Thyroid gland (tissue), 4 donors: ENCODE data around the gene CA6.

Source experiments
- CTCF ChIP-seq, 6 experiments: fragments of 200-600 bp in 3 of 6; fragments of 450-650 bp in 3 of 6; sonication (generic) in 3 of 6; IDR thresholded peaks; one replicate each; pipeline ENCODE4 v1.5.1; 2016 to 2019; ENCODE audit warnings: antibody characterized with exemption in 6 of 6, mild to moderate bottlenecking in 2 of 6, inconsistent platforms in 1 of 6, moderate library complexity in 1 of 6
- POLR2A ChIP-seq, 2 donors: fragments of 450-650 bp; IDR thresholded peaks; one replicate each; pipeline ENCODE4 v1.6.1; 2017; ENCODE audit warnings: antibody characterized with exemption in 2 of 2, mild to moderate bottlenecking in 2 of 2, moderate library complexity in 1 of 2

DNA sequence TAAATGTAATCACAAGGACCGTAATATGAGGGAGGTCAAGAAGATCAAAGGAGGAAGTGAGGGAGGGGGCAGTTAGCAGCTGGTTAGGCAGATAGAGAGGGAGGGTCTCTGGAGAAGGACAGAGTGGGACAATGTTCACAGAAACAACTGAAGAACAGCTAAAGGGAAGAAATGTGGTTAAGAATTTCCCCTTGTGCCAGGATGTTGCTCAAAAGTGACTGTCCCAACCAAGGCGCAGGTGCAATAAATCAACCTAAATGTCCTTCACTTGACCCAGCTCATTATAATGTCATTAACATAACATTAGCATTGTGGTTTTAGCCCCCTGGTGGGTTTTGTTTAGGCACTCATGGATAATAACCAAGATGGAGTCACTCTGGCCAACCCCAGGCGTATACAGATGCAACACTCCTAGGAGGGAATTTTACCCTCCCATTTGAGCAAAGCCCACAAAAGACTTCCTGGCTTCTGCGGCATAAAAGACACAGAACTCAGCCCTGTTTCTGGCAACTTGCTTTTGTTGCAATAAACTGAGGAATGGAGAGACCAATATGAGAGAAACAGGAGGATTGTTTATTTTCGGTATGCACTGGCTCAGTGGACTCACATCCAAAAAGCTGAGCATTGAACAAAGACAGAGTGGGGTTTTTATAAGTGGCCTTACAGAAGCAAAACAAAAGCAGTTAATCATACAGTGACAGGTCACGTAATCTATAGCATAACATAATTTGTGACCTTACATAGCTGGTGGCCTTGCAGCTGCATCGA is 7.3 kb upstream of the CA6 start:
- no peak for TF ChIP-seq CTCF (IDR thresholded peaks at IDR 0.05)
- no peak for TF ChIP-seq POLR2A (IDR thresholded peaks at IDR 0.05)
